HepG2 (cell line): Measurements from ENCODE around the gene IL2RG.

Source experiments
- SAFB2 ChIP-seq: sonication (generic); formaldehyde crosslinking; IDR thresholded peaks from 2 replicates; pipeline ENCODE4 v1.5.1; 2020; ENCODE audit warnings: missing genetic modification reagents, low read depth, mild to moderate bottlenecking, borderline replicate concordance
- TF ChIP-seq, protein P1 (sequence below): sonication (generic); formaldehyde crosslinking; IDR thresholded peaks from 2 replicates; pipeline ENCODE4 v1.8.1; 2022; ENCODE audit warnings: mild to moderate bottlenecking, missing genetic modification reagents

DNA sequence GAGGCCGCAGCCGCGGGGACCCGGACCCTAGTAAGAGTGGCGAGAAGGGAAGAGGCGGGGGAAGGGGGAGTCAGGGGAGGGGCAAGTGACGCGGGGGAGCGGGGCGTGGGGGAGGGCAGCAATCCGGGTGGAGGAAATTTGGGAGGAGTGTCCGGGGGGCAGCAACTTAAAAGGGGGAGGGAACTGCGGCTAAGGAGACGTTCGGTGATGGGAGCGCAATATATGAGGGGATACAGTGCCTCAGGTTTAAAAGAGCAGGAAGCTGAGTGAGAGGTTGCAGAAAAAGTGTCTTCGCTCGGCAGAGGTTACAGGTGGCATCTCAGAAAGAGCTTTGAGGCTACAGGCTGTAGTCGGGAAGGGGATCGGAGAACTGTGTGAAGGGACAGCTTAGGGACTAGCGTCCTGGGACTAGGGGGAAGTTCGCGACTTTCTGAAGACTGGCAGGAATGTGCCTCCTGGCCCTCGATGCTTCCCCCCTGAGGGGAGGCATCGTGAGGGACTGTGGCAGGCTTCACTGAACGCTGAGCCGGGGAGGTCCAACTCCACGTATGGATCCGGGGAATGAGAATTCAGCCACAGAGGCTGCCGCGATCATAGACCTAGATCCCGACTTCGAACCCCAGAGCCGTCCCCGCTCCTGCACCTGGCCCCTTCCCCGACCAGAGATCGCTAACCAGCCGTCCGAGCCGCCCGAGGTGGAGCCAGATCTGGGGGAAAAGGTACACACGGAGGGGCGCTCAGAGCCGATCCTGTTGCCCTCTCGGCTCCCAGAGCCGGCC, 15.2 kb downstream of the IL2RG start:
- no peak for TF ChIP-seq SAFB2 (CRISPR knock-in tag)
- TF ChIP-seq, protein P1, sequence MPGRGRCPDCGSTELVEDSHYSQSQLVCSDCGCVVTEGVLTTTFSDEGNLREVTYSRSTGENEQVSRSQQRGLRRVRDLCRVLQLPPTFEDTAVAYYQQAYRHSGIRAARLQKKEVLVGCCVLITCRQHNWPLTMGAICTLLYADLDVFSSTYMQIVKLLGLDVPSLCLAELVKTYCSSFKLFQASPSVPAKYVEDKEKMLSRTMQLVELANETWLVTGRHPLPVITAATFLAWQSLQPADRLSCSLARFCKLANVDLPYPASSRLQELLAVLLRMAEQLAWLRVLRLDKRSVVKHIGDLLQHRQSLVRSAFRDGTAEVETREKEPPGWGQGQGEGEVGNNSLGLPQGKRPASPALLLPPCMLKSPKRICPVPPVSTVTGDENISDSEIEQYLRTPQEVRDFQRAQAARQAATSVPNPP (CRISPR knock-in tag), result no peak
